ENCODE measurements around the gene ZNF740.
A peak's percentile ranks its signal among the peaks of the same experiment; 100 is the strongest.
"Not testable (repeated sequence)": the region's sequence is repeated elsewhere in the genome, so short reads cannot be mapped to it uniquely, and the experiment has no call there.

ZNF740 gene

GRCh38 chr12:53172352-53172751, 8.2 kb upstream of the ZNF740 start:
- DNase-seq (ENCODE audit: low read depth in 2 of 2) = peak; percentile 45 to 58
- no peak overlapping the region for H3K4me3 ChIP-seq (replicated peaks in 1 of 2; ENCODE audit: low read depth in 2 of 2, low read length in 2 of 2)
- TF ChIP-seq, protein P1, sequence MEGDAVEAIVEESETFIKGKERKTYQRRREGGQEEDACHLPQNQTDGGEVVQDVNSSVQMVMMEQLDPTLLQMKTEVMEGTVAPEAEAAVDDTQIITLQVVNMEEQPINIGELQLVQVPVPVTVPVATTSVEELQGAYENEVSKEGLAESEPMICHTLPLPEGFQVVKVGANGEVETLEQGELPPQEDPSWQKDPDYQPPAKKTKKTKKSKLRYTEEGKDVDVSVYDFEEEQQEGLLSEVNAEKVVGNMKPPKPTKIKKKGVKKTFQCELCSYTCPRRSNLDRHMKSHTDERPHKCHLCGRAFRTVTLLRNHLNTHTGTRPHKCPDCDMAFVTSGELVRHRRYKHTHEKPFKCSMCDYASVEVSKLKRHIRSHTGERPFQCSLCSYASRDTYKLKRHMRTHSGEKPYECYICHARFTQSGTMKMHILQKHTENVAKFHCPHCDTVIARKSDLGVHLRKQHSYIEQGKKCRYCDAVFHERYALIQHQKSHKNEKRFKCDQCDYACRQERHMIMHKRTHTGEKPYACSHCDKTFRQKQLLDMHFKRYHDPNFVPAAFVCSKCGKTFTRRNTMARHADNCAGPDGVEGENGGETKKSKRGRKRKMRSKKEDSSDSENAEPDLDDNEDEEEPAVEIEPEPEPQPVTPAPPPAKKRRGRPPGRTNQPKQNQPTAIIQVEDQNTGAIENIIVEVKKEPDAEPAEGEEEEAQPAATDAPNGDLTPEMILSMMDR (IDR thresholded peaks at IDR 0.05; ENCODE audit: low read depth, low read length) = no peak

DNA sequence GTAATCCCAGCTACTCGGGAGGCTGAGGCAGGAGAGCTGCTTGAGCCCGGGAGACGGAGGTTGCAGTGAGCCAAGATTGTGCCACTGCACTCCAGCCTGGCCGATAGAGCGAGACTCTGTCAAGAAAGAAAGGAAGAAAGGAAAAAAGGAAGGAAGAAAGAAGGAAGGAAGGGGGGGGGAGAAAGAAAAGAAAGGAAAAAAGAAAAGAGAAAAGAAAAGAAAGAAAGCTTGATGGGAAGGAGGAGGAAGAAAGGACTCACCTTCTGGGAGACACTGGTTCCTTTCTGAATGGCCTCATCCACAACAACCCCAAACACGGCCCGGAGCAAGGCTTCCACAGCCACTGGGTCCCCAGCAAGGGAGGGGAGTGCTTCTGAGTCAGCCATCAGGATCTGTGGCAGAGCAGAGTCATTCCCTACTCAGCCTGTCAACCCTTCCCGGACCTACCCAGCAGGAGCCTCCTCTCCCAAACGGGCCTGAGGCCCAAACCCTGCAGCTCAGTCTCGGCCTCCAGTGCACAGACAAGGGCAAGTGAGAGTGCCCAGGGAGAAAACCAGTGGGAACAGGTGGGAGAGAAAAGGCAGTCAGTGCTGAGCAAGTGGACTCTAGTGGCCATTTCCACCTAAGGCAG, 7.3 kb upstream of the ZNF740 start:
- no peak overlapping the region for H3K4me3 ChIP-seq (replicated peaks in 1 of 2; ENCODE audit: low read depth in 2 of 2, low read length in 2 of 2)
- TF ChIP-seq, protein P1 (IDR thresholded peaks at IDR 0.05; ENCODE audit: low read depth, low read length) = no peak
- no peak for DNase-seq (ENCODE audit: low read depth in 2 of 2)

DNA sequence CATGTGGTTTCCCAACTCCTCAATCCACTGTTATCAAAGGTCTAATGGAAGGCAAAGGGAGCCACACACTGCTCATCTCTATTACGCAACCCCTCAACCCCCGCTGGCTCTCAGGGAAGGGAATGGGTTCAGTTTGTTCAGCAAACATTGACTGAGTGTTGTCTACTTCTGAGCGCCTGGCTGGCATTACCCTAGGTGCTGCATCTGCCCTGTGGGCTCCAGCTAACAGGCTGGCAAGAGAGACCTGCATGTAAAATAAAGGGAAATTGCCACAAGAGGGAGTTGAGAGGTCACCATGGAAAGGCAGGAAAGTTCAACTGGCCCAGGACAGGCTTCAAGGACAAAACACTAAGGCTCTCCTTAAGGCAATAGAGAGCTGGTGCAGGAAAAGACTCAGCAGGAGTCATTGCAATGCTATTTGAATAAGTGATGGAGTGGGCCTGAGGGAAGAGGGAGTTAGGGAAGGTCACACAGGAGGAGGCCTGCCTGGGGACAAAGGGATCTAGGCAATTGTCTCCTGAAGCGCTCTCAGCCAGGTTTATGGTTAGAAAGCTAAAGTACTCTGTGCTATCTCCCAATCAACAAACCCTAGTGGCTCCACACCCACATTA, 5.5 kb upstream of the ZNF740 start:
- DNase-seq (ENCODE audit: low read depth in 2 of 2) = peak; percentile 31 to 53
- H3K4me3 ChIP-seq (replicated peaks in 1 of 2; ENCODE audit: low read depth in 2 of 2, low read length in 2 of 2) = no peak overlapping the region
- TF ChIP-seq, protein P1 (IDR thresholded peaks at IDR 0.05; ENCODE audit: low read depth, low read length) = peak; percentile 21

GRCh38 chr12:53176750-53177149, 3.8 kb upstream of the ZNF740 start:
- DNase-seq (ENCODE audit: low read depth in 2 of 2) = no peak
- TF ChIP-seq, protein P1 (IDR thresholded peaks at IDR 0.05; ENCODE audit: low read depth, low read length) = no peak
- no peak overlapping the region for H3K4me3 ChIP-seq (replicated peaks in 1 of 2; ENCODE audit: low read depth in 2 of 2, low read length in 2 of 2)

DNA sequence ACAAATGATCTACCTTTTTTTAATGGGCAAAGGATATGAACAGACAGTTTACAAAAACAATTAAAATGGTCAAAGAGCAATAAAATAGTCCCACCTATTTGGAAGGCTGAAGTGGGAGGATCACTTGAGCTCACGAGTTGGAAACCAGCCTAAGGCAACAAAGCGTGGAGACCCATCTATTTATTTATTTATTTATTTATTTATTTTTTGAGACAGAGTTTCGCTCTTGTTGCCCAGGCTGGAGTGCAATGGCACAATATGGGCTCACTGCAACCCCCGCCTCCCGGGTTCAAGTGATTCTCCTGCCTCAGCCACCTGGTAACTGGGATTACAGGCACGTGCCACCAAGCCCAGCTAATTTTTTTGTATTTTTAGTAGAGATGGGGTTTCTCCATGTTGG, 3.1 kb upstream of the ZNF740 start:
- DNase-seq (ENCODE audit: low read depth in 2 of 2); H3K4me3 ChIP-seq (replicated peaks in 1 of 2; ENCODE audit: low read depth in 2 of 2, low read length in 2 of 2): not testable (repeated sequence)

- DNase-seq (ENCODE audit: low read depth in 2 of 2); H3K4me3 ChIP-seq (replicated peaks in 1 of 2; ENCODE audit: low read depth in 2 of 2, low read length in 2 of 2): not testable (repeated sequence)
Observed at GRCh38 chr12:53178803-53179202, 1.7 kb upstream of the ZNF740 start.

GRCh38 chr12:53179687-53180219, 769 bp upstream of the ZNF740 start:
- peak overlapping the region; percentile 67 to 81 for H3K4me3 ChIP-seq (replicated peaks in 1 of 2; ENCODE audit: low read depth in 2 of 2, low read length in 2 of 2)
- TF ChIP-seq, protein P1 (IDR thresholded peaks at IDR 0.05; ENCODE audit: low read depth, low read length) = no peak
- no peak for DNase-seq (ENCODE audit: low read depth in 2 of 2)

Data from cardiac fibroblast (primary cell).